Lower lobe of right lung (tissue), 2 donors: ENCODE data around the gene MEA1. TPM values are rescaled to one million over a fixed set of nuclear protein-coding genes. Genes with fewer than 3 reads are reported as not detected.

Experiments
- ATAC-seq, 2 donors: fragments of 200-7000 bp; cut with Tn5 transposase; one replicate each; pipeline ENCODE4 v1.9.1; 2020 to 2022; ENCODE audit warnings: mild to moderate bottlenecking in 2 of 2, moderate library complexity in 2 of 2
- DNase-seq: peaks from one replicate; pipeline ENCODE4 v3.0.0-alpha.2; 2020
- H3K27ac ChIP-seq: fragments of 200-600 bp; one replicate; pipeline ENCODE4 v1.8.0; 2022
- H3K27me3 ChIP-seq: fragments of 200-600 bp; one replicate; pipeline ENCODE4 v1.8.0; 2022; ENCODE audit warnings: low read depth
- H3K36me3 ChIP-seq: fragments of 200-600 bp; one replicate; pipeline ENCODE4 v1.8.0; 2022; ENCODE audit warnings: mild to moderate bottlenecking
- H3K4me1 ChIP-seq: fragments of 200-600 bp; one replicate; pipeline ENCODE4 v1.8.0; 2022
- H3K4me3 ChIP-seq: fragments of 200-600 bp; one replicate; pipeline ENCODE4 v1.8.0; 2022; ENCODE audit warnings: mild to moderate bottlenecking
- H3K9me3 ChIP-seq: fragments of 200-600 bp; one replicate; pipeline ENCODE4 v1.8.0; 2022
- intact Hi-C: fragments of 100-400 bp; cut with DNase I; formaldehyde crosslinking; loops from one replicate; pipeline ENCODE4 v1.11.0; 2022
- total RNA-seq: library from RNA; stranded (reverse); fragmentation: NEBNext Ultra II Directional; extraction: Animal tissue kit (Norgen Biotek cat#: 25700); gene quantifications from one replicate; pipeline ENCODE4 v1.2.1, GENCODE V29; 2021
- TF ChIP-seq, protein P1 (sequence below): fragments of 200-600 bp; IDR thresholded peaks from one replicate; pipeline ENCODE4 v1.8.0; 2022; ENCODE audit warnings: antibody characterized with exemption, mild to moderate bottlenecking
- donor health status: DM: no; HTN: yes; CAD: no; lungs with severe emphysema.

MEA1 gene
- total RNA-seq, 1 donor from 2014 or later = 44.8 TPM

DNA sequence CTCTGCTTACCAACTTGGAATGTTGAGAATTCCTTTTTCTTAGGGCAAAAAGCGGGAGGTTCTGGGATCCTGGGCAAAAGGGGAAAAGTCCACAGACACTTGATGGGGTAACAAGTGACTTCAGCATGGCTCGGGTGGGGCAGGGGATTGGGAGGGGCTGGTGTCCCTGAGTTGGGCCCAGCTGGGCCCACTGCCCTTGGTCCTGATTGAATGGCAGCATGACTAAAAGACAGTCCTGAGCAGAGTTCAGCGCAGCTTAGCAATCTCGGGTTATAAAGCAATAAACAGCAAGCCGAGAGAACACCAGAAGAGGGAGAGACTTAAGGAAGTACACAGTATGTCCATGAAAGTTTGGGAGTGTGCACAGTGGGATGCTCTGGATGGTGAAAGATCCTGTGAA lies 23.8 kb downstream of the MEA1 start:
- ATAC-seq (no peak), DNase-seq (no peak)
- Histone ChIP-seq H3K9me3 (no peaks in the 10 kb centered on the region), H3K27me3 (no peaks in the 10 kb centered on the region), H3K4me1 (peaks cover 35% of the 10 kb centered on the region), H3K36me3 (peaks cover 34% of the 10 kb centered on the region), H3K4me3 (no peak overlapping the region), H3K27ac (no peak overlapping the region)
- intact Hi-C loops = no loop called here
- TF ChIP-seq, protein P1, sequence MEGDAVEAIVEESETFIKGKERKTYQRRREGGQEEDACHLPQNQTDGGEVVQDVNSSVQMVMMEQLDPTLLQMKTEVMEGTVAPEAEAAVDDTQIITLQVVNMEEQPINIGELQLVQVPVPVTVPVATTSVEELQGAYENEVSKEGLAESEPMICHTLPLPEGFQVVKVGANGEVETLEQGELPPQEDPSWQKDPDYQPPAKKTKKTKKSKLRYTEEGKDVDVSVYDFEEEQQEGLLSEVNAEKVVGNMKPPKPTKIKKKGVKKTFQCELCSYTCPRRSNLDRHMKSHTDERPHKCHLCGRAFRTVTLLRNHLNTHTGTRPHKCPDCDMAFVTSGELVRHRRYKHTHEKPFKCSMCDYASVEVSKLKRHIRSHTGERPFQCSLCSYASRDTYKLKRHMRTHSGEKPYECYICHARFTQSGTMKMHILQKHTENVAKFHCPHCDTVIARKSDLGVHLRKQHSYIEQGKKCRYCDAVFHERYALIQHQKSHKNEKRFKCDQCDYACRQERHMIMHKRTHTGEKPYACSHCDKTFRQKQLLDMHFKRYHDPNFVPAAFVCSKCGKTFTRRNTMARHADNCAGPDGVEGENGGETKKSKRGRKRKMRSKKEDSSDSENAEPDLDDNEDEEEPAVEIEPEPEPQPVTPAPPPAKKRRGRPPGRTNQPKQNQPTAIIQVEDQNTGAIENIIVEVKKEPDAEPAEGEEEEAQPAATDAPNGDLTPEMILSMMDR = no peak

DNA sequence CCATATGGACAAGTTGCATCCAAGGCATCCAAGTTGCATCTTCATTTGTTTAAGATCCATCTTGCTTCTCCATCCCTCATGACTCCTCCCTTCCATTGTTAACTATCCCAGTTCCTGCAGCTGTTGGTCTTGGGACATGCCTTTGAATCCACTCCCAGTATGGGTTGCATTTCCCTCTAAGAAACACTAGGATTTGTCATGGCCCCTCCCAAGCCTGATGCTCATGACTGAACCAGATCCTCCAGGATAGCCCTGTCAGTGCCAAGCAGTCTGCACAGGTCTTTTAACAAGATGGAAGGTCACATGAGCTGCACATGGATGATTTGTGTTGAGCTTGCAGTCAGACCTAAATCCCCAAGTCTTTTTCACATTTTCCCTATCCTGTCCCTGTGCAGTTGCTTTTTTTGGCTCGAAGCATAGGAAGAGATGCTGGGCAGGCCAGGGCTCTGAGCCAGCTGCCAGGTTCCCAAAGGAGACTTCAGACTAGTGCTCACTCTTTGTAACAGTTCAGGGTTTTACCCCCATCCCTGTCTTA lies 25.2 kb downstream of the MEA1 start:
- ATAC-seq (no peak), DNase-seq (no peak)
- intact Hi-C loops = no loop called here
- H3K9me3 ChIP-seq = no peaks in the 10 kb centered on the region
- TF ChIP-seq, protein P1 = no peak
- peaks cover 34% of the 10 kb centered on the region for H3K36me3 ChIP-seq
- no peak overlapping the region for H3K27ac ChIP-seq
- H3K4me3 ChIP-seq = no peak overlapping the region
- H3K4me1 ChIP-seq = peaks cover 39% of the 10 kb centered on the region
- no peaks in the 10 kb centered on the region for H3K27me3 ChIP-seq

DNA sequence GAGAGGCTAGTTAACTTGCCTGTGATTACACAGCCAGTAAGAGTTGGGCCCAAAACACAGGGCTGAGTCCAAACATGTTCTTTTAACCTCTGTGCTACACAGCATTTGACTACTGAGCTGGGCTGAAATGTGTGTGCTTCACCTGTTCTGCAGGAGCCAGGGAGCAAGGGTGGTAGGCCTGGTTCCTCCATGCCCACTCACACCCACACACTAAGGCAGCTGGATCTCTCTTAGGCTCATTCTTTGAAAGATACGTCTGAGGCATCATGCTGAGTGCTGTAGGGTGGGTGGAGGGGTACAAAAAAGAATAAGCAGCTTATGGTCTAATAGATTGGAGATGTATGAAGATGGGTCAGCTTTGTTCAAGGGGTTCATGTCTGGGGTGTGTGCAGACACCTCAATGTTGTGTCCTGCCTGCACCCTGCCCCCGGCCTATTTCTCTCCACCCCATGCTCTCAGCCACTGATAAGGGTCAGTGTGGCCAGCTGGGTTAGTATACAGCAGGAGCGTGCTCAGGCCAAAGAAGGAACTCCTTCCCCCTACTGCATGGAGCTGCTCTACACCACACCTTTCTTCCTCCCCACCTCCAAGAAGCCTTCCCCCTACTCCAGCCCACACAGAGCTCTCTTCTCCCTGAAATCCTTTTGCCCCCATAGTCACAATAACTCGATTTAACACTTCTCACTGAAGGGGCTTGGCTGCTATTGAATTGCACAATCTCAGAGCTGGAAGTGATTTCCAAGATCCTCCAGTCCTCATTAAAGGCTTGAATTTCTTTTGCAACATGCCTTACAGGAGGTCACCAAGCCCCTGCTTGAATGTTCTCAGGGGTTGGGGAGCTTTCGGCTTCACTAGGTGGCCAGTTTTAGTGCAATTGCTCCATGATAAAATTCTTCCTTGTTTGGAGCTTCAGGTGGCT lies 26.0 kb downstream of the MEA1 start:
- Histone ChIP-seq H3K4me3 (no peak overlapping the region), H3K36me3 (peaks cover 34% of the 10 kb centered on the region), H3K4me1 (peaks cover 41% of the 10 kb centered on the region), H3K27ac (no peak overlapping the region), H3K27me3 (no peaks in the 10 kb centered on the region), H3K9me3 (no peaks in the 10 kb centered on the region)
- TF ChIP-seq, protein P1 = no peak
- intact Hi-C loops = no loop called here
- ATAC-seq (no peak), DNase-seq (no peak)

GRCh38 chr6:42984924-42985475 lies 28.7 kb downstream of the MEA1 start:
- peak; percentile 3 to 4 for ATAC-seq
- DNase-seq = no peak
- intact Hi-C loops = no loop called here
- Histone ChIP-seq H3K36me3 (peaks cover 16% of the 10 kb centered on the region), H3K4me1 (peaks cover 43% of the 10 kb centered on the region), H3K9me3 (no peaks in the 10 kb centered on the region), H3K27me3 (no peaks in the 10 kb centered on the region), H3K4me3 (peak overlapping the region; percentile 94), H3K27ac (peak overlapping the region; percentile 84)
- TF ChIP-seq, protein P1 = no peak

DNA sequence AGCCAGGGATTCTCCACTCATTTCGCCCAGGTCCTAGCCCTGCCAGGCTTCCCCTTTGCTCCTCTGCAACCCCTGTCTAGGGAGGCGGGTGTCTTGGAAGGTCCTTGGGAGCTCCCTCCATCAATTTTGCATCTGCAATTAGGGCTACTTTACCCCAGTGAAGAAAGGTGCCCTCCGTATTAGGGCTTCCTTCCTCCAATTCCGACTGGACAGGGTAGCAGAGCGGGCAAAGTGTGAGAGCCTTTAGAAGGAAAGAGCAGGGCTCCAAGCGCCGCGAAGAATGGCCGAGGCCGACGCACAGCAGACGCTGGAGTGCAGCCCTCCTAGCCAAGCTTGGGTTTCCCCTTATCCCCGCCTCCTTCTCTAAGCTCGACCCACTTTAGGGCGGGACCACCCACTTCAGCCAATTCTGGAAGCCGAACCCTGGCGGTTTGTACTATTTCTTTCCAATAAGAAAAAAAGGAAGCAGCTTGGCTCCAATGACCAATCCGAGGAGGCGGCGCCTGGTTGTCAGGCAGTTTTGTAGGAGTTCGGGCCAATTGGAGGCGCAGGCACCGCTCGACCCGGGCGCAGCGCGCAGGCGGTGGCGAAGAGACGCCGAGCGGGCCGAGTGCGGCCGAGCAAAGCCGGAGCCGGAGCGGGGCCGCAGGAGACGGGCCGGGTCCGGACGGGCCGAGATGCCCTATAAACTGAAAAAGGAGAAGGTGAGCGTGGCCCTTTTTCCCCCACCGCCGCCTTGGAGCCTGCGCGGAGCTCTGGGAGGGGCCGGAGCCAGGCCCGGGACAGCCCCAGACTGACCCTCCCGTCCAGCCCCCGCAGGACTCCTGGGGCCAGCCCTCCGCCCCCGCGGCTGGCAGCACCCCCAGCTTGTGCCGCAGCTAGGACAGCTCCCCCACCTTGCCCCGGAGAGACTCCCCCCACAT lies 29.5 kb downstream of the MEA1 start, which contains the start of gene PPP2R5D:
Gene PPP2R5D (plus strand): TSS at position 570 of the 923 bp plus-strand sequence. CDS start 108 bp downstream, at position 678.
- peak within 1 kb of the TSS; percentile 84 for H3K27ac ChIP-seq
- peak; percentile 97 to 98 for ATAC-seq
- H3K4me1 ChIP-seq = peaks cover 50% of the 10 kb centered on the region
- intact Hi-C loops = no loop called here
- peak; percentile 98 for DNase-seq
- TF ChIP-seq, protein P1 = no peak
- no peaks in the 10 kb centered on the region for H3K9me3 ChIP-seq
- H3K4me3 ChIP-seq = peak within 1 kb of the TSS; percentile 94
- H3K36me3 ChIP-seq = peaks cover 8% of the 10 kb centered on the region
- H3K27me3 ChIP-seq = no peaks in the 10 kb centered on the region
